ENCODE measurements around the gene UMODL1.

GRCh38 chr21:42085246-42086077 is 14.3 kb downstream of the UMODL1 start:
- TF ChIP-seq CTCF (conservative IDR thresholded peaks at IDR 0.05; ENCODE audit: low read length), result no peak
- no peak for TF ChIP-seq EZH2phosphoT487 (IDR thresholded peaks at IDR 0.05; ENCODE audit: borderline replicate concordance, low read depth, low read length)

All from OCI-LY7 (cell line).